ENCODE measurements around the gene ZNF397. TPM values are rescaled to one million over a fixed set of nuclear protein-coding genes. Genes with fewer than 3 reads are reported as not detected.

Gene ZNF397
- total RNA-seq, 1 donor from 2014 or later: 8.0 TPM

GRCh38 chr18:35306588-35307250, 65.9 kb downstream of the ZNF397 start:
- Mint-ChIP-seq H3K27me3 (ENCODE audit: low read depth, unreplicated experiment) (no peaks in the 10 kb centered on the region), H3K4me1 (ENCODE audit: low read depth, unreplicated experiment) (no peaks in the 10 kb centered on the region), H3K27ac (ENCODE audit: unreplicated experiment) (no peak overlapping the region), H3K36me3 (ENCODE audit: low read depth, unreplicated experiment) (peaks cover 73% of the 10 kb centered on the region), H3K9me3 (ENCODE audit: unreplicated experiment) (peaks cover 70% of the 10 kb centered on the region), H3K4me3 (ENCODE audit: unreplicated experiment) (no peak overlapping the region)
- H3K4me2 ChIP-seq (ENCODE audit: low read length): no peak overlapping the region
- TF ChIP-seq EZH2 (IDR thresholded peaks at IDR 0.05; ENCODE audit: insufficient read depth, low read length) (no peak), CTCF (IDR thresholded peaks at IDR 0.05; ENCODE audit: insufficient read depth, low read depth, low read length) (no peak)
- no peak overlapping the region for H2AFZ ChIP-seq (ENCODE audit: low read depth, low read length)
- no peak for DNase-seq (ENCODE audit: low read depth)
- peaks cover 60% of the 10 kb centered on the region for H3K9me3 ChIP-seq (ENCODE audit: insufficient read depth, low read depth, low read length)
- H3K4me1 ChIP-seq (ENCODE audit: insufficient read depth, low read length): no peaks in the 10 kb centered on the region
- H3K9ac ChIP-seq (ENCODE audit: low read length): no peak overlapping the region
- no peak overlapping the region for H3K4me3 ChIP-seq (ENCODE audit: insufficient read depth, low read depth, low read length)
- no peak for FAIRE-seq
- no peaks in the 10 kb centered on the region for H4K20me1 ChIP-seq (ENCODE audit: insufficient read depth, low read length)
- H3K79me2 ChIP-seq (ENCODE audit: insufficient read depth, low read length): peaks cover 26% of the 10 kb centered on the region
- H3K27me3 ChIP-seq (ENCODE audit: insufficient read depth, low read length): no peaks in the 10 kb centered on the region
- peaks cover 30% of the 10 kb centered on the region for H3K36me3 ChIP-seq (ENCODE audit: insufficient read depth, low read length)
- H3K27ac ChIP-seq (ENCODE audit: low read depth, low read length): no peak overlapping the region

Other genes with a start within 250 kb of the ZNF397 start
- 27.4 and 33.8 TPM in 2 replicates for gene MAPRE2, start 199.6 kb upstream of the ZNF397 start, total RNA-seq
- gene ZSCAN30, start 49.2 kb downstream of the ZNF397 start, total RNA-seq: 19.0 and 20.4 TPM in 2 replicates
- 55.5 and 55.6 TPM in 2 replicates for gene ZNF24, start 103.4 kb downstream of the ZNF397 start, total RNA-seq
- 1.3 and 1.4 TPM in 2 replicates for gene ZNF396, start 136.3 kb downstream of the ZNF397 start, total RNA-seq